Panc1 (cell line): Measurements from ENCODE around the gene ATP10A. TPM values are rescaled to one million over a fixed set of nuclear protein-coding genes. Genes with fewer than 3 reads are reported as not detected.

Experiments used
- ATAC-seq: fragments of 200-7000 bp; cut with Tn5 transposase; 2 replicates; pipeline ENCODE4 v1.9.1; 2020; ENCODE audit warnings: mild to moderate bottlenecking, moderate library complexity
- BruUV-seq: library from RNA; stranded (reverse); fragments of 400-500 nt; replicated peaks from 2 replicates; lab custom pipeline; 2021; lab: Mats Ljungman, UMichigan
- CTCF ChIA-PET: fragments of 300-600 bp; sonication (Branson Sonifier 250); formaldehyde crosslinking; loops from one replicate; lab custom pipeline; 2022; ENCODE audit warnings: antibody characterized with exemption; lab: Charles Lee
- POLR2A ChIA-PET: fragments of 300-600 bp; sonication (Branson Sonifier 250); formaldehyde crosslinking; loops from one replicate; lab custom pipeline; 2022; ENCODE audit warnings: antibody characterized with exemption; lab: Charles Lee
- DNase-seq: peaks from one replicate; pipeline ENCODE4 v3.0.0-alpha.2; 2010; ENCODE audit warnings: low read depth, low spot score
- H3K27ac ChIP-seq: 2 replicates; pipeline ENCODE4 v1.5.1; 2011; ENCODE audit warnings: mild to moderate bottlenecking, low read length, inconsistent platforms
- H3K27me3 ChIP-seq: fragments of 200-500 bp; sonication (Bioruptor generic); 2 replicates; pipeline ENCODE4 v1.6.0; 2014; ENCODE audit warnings: low read length, inconsistent platforms; ENCODE audit not compliant: control insufficient read depth, insufficient read depth
- H3K36me3 ChIP-seq: fragments of 200-500 bp; sonication (Bioruptor generic); 2 replicates; pipeline ENCODE4 v1.5.1; 2014; ENCODE audit warnings: inconsistent platforms, mild to moderate bottlenecking, low read length, moderate library complexity; ENCODE audit not compliant: control insufficient read depth, insufficient read depth
- H3K4me1 ChIP-seq: 2 replicates; pipeline ENCODE4 v1.5.1; 2011; ENCODE audit warnings: inconsistent platforms, mild to moderate bottlenecking, low read length, moderate library complexity; ENCODE audit not compliant: control insufficient read depth, insufficient read depth
- H3K4me3 ChIP-seq, 2 experiments: 2 replicates each; pipeline ENCODE4 v1.5.1; 2011 to 2012; ENCODE audit warnings: low read depth in 2 of 2, low read length in 2 of 2, mild to moderate bottlenecking in 2 of 2, inconsistent platforms in 1 of 2, moderate library complexity in 1 of 2
- H3K9me3 ChIP-seq: fragments of 200-500 bp; sonication (Bioruptor generic); 2 replicates; pipeline ENCODE4 v1.5.1; 2014; ENCODE audit warnings: low read depth, mild to moderate bottlenecking, inconsistent platforms, low read length, moderate library complexity; ENCODE audit not compliant: control insufficient read depth, insufficient read depth
- CTCF ChIP-seq: fragments of 450-650 bp; IDR thresholded peaks from 2 replicates; pipeline ENCODE4 v1.5.1; 2017; ENCODE audit warnings: mild to moderate bottlenecking
- POLR2AphosphoS5 ChIP-seq: IDR thresholded peaks from 2 replicates; pipeline ENCODE4 v1.6.1; 2012; ENCODE audit warnings: mild to moderate bottlenecking, low read depth, low read length, moderate library complexity
- SIN3A ChIP-seq: IDR thresholded peaks from 2 replicates; pipeline ENCODE4 v1.6.1; 2012; ENCODE audit warnings: low read depth, mild to moderate bottlenecking, low read length, moderate library complexity, borderline replicate concordance; ENCODE audit not compliant: insufficient read depth
- TCF7L2 ChIP-seq: IDR thresholded peaks from 2 replicates; pipeline ENCODE4 v1.6.1; 2011; ENCODE audit warnings: mild to moderate bottlenecking, low read depth, low read length, inconsistent platforms
- in situ Hi-C: cut with HindIII; loops from 2 replicates; pipeline ENCODE4 v1.10.0; 2016; ENCODE audit warnings: low sequenced_read_pairs, low pct_unique_long_range_greater_than_20kb
- intact Hi-C: fragments of 100-400 bp; cut with micrococcal nuclease; formaldehyde crosslinking; loops from one replicate; pipeline ENCODE4 v1.10.0; 2022; ENCODE audit not compliant: unreplicated experiment
- total RNA-seq: library from RNA; stranded (reverse); gene quantifications from one replicate; pipeline ENCODE4 v1.2.1, GENCODE V29; 2021; ENCODE audit not compliant: unreplicated experiment
- TF ChIP-seq, protein P1 (sequence below), 2 experiments: IDR thresholded peaks; 2 replicates each; pipeline ENCODE4 v1.6.1; 2011 to 2012; ENCODE audit warnings: low read depth in 2 of 2, control low read depth in 1 of 2, low read length in 1 of 2, mild to moderate bottlenecking in 1 of 2, moderate library complexity in 1 of 2; ENCODE audit not compliant: insufficient read depth in 1 of 2

ATP10A gene
- total RNA-seq, 1 experiment from 2014 or later = 0.31 TPM

GRCh38 chr15:25844076-25844475, 19.1 kb downstream of the ATP10A start:
- intact Hi-C loops = no loop called here
- in situ Hi-C loops = no loop called here
- TF ChIP-seq CTCF (no peak), POLR2AphosphoS5 (no peak), TCF7L2 (no peak), SIN3A (no peak)
- TF ChIP-seq, protein P1, sequence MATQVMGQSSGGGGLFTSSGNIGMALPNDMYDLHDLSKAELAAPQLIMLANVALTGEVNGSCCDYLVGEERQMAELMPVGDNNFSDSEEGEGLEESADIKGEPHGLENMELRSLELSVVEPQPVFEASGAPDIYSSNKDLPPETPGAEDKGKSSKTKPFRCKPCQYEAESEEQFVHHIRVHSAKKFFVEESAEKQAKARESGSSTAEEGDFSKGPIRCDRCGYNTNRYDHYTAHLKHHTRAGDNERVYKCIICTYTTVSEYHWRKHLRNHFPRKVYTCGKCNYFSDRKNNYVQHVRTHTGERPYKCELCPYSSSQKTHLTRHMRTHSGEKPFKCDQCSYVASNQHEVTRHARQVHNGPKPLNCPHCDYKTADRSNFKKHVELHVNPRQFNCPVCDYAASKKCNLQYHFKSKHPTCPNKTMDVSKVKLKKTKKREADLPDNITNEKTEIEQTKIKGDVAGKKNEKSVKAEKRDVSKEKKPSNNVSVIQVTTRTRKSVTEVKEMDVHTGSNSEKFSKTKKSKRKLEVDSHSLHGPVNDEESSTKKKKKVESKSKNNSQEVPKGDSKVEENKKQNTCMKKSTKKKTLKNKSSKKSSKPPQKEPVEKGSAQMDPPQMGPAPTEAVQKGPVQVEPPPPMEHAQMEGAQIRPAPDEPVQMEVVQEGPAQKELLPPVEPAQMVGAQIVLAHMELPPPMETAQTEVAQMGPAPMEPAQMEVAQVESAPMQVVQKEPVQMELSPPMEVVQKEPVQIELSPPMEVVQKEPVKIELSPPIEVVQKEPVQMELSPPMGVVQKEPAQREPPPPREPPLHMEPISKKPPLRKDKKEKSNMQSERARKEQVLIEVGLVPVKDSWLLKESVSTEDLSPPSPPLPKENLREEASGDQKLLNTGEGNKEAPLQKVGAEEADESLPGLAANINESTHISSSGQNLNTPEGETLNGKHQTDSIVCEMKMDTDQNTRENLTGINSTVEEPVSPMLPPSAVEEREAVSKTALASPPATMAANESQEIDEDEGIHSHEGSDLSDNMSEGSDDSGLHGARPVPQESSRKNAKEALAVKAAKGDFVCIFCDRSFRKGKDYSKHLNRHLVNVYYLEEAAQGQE (IDR thresholded peaks at IDR 0.05; ENCODE audit: insufficient read depth in 1 of 2, low read depth in 2 of 2, low read length in 1 of 2) = no peak
- Histone ChIP-seq H3K4me3 (no peak overlapping the region), H3K27ac (no peak overlapping the region), H3K36me3 (no peaks in the 10 kb centered on the region), H3K27me3 (no peaks in the 10 kb centered on the region), H3K9me3 (no peaks in the 10 kb centered on the region), H3K4me1 (no peaks in the 10 kb centered on the region)
- ChIA-PET CTCF (no interaction called here), POLR2A (no interaction called here)
- ATAC-seq (no peak), DNase-seq (no peak)
- BruUV-seq = no TSS peak

GRCh38 chr15:25839638-25840156, 23.4 kb downstream of the ATP10A start:
- intact Hi-C loops (no loop called here), in situ Hi-C loops (no loop called here)
- H3K36me3 ChIP-seq = no peaks in the 10 kb centered on the region
- BruUV-seq = no TSS peak
- H3K27ac ChIP-seq = no peak overlapping the region
- no peak for ATAC-seq
- H3K9me3 ChIP-seq = no peaks in the 10 kb centered on the region
- POLR2A ChIA-PET = no interaction called here
- CTCF ChIA-PET = no interaction called here
- no peaks in the 10 kb centered on the region for H3K4me1 ChIP-seq
- no peak overlapping the region for H3K4me3 ChIP-seq
- TF ChIP-seq POLR2AphosphoS5 (no peak), SIN3A (no peak), TCF7L2 (no peak), CTCF (no peak)
- TF ChIP-seq, protein P1 (IDR thresholded peaks at IDR 0.05; ENCODE audit: insufficient read depth in 1 of 2, low read depth in 2 of 2, low read length in 1 of 2) = no peak
- no peak for DNase-seq
- no peaks in the 10 kb centered on the region for H3K27me3 ChIP-seq
